Measurements from ENCODE around the gene EMC10.

DNA sequence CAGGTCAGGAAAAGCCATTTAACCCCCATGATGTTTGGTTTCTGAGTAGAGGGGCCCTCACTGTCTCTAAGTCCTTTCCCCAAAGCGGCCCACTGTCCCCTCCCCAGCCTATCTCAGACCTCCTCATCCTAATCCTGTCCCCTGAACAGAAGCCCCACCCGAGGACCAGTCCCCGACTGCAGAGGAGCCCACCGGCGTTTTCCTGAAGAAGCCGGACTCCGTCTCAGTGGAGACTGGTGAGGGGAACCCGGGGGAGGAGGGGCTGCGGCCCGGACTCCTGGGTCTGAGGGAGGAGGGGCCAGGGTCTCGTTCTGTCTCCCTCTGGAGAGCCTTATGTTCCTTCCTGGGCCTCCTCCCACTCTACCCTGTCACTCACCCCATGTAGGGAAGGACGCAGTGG is 40.7 kb upstream of the EMC10 start:
- no peak for TF ChIP-seq CTCF (IDR thresholded peaks at IDR 0.05)
- TF ChIP-seq POLR2AphosphoS5 (IDR thresholded peaks at IDR 0.05; ENCODE audit: low read depth, low read length) = no peak
- TF ChIP-seq SIN3A (IDR thresholded peaks at IDR 0.05; ENCODE audit: borderline replicate concordance, insufficient read depth, low read depth, low read length) = no peak
